SU-DHL-6 (cell line): ENCODE data around the gene RBM22.
A peak's percentile ranks its signal among the peaks of the same experiment; 100 is the strongest.
"Not testable (repeated sequence)": the region's sequence is repeated elsewhere in the genome, so short reads cannot be mapped to it uniquely, and the experiment has no call there.

Experiments used
- H2AFZ ChIP-seq: fragments of 200-600 bp; sonication (generic); 2 replicates; pipeline ENCODE4 v1.6.1; 2014; ENCODE audit warnings: low read depth, mild to moderate bottlenecking, moderate library complexity, mixed read lengths, antibody characterized with exemption, low read length; ENCODE audit not compliant: severe bottlenecking
- H3F3A ChIP-seq: fragments of 200-600 bp; shearing (Covaris generic); 2 replicates; pipeline ENCODE4 v1.6.0; 2016; ENCODE audit warnings: antibody characterized with exemption, mild to moderate bottlenecking; ENCODE audit not compliant: insufficient read depth
- H3K27ac ChIP-seq: fragments of 200-600 bp; sonication (generic); 2 replicates; pipeline ENCODE4 v1.5.1; 2016; ENCODE audit warnings: low read depth, mild to moderate bottlenecking, low read length, moderate library complexity, mixed read lengths
- H3K27me3 ChIP-seq: fragments of 200-600 bp; sonication (generic), shearing (Covaris generic); 2 replicates; pipeline ENCODE4 v1.6.0; 2014; ENCODE audit warnings: mild to moderate bottlenecking, low read length
- H3K36me3 ChIP-seq: fragments of 200-600 bp; sonication (generic); 2 replicates; pipeline ENCODE4 v1.6.1; 2014; ENCODE audit warnings: mild to moderate bottlenecking, low read length, mixed read lengths
- H3K4me2 ChIP-seq: fragments of 300-600, 200-600 bp; shearing (Covaris generic), sonication (generic); 2 replicates; pipeline ENCODE4 v1.6.0; 2014; ENCODE audit warnings: low read length, low read depth, mild to moderate bottlenecking; ENCODE audit not compliant: poor library complexity, severe bottlenecking
- H3K4me3 ChIP-seq: fragments of 200-600 bp; sonication (generic); 2 replicates; pipeline ENCODE4 v1.5.1; 2014; ENCODE audit warnings: antibody characterized with exemption, low read length, mild to moderate bottlenecking, mixed read lengths; ENCODE audit not compliant: insufficient read depth, poor library complexity, severe bottlenecking
- H3K79me2 ChIP-seq: fragments of 200-600 bp; sonication (generic); 2 replicates; pipeline ENCODE4 v1.6.1; 2014; ENCODE audit warnings: mild to moderate bottlenecking, low read length, moderate library complexity; ENCODE audit not compliant: insufficient read depth
- H3K9ac ChIP-seq: fragments of 200-600 bp; sonication (generic); 2 replicates; pipeline ENCODE4 v1.7.0; 2014; ENCODE audit warnings: mild to moderate bottlenecking, low read length
- H3K9me2 ChIP-seq: fragments of 200-600 bp; sonication (generic); replicated peaks from 2 replicates; pipeline ENCODE4 v1.6.1; 2014; ENCODE audit warnings: low read length; ENCODE audit not compliant: insufficient read depth
- H3K9me3 ChIP-seq: fragments of 200-600 bp; sonication (generic); 2 replicates; pipeline ENCODE4 v1.6.1; 2014; ENCODE audit warnings: low read length, mixed read lengths; ENCODE audit not compliant: insufficient read depth
- H4K20me1 ChIP-seq: fragments of 200-600 bp; sonication (generic); 2 replicates; pipeline ENCODE4 v1.6.1; 2014; ENCODE audit warnings: low read depth, mild to moderate bottlenecking, antibody characterized with exemption, low read length, moderate library complexity, mixed read lengths
- EZH2phosphoT487 ChIP-seq: fragments of 200-600 bp; sonication (generic), shearing (Covaris generic); conservative IDR thresholded peaks from 2 replicates; pipeline ENCODE4 v1.6.1; 2018; ENCODE audit warnings: mild to moderate bottlenecking, antibody characterized with exemption, low read length, moderate library complexity, mixed read lengths
- TF ChIP-seq, protein P1 (sequence below): fragments of 200-600 bp; sonication (generic); IDR thresholded peaks from one replicate; pipeline ENCODE4 v1.5.1; 2017; ENCODE audit warnings: antibody characterized with exemption, mild to moderate bottlenecking, low read length, moderate library complexity; ENCODE audit not compliant: insufficient read depth, poor library complexity, severe bottlenecking

Gene RBM22

DNA sequence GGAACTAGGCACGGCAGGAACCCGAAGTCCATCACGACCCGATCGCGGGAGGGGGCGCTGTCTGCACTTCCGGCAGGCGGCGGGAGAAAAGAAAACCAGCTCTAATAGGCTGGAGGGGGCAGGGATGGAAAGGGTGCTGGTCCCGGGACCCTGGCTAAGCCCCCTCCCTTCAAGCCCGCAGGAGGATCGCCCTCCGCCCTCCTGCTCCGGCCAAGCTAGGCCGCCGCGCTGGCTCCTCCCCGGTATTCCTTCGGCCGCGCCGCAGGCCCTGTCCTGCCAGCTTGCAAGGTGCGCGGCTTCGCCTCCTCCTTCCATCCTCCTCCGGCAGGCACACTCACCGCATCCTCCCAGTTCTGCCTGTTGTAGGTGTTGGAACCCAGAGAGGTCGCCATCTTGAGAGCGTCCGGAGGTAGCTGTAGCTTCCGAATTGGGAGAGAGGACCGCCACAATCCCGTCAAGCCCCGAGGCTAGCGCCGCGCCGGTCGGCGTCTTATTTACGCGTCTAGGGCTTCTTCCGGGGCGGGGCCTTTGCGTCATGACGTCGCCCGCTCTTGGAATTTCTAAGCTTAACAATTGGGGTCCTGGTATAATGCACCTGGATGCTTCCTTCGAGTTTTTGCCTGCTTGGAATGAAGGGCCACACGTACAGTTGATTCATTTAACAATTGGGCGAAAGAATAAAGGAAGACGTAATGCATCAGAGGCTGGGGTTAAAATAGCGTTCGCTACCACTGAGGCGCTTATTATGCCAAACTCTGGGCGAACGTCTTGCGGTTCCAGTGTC lies at the start of gene RBM22:
Gene RBM22 (minus strand): TSS at position 469 of the 784 bp plus-strand sequence. CDS start 77 bp downstream, at position 392.
- H3F3A ChIP-seq: no peaks in the 10 kb centered on the region
- peak within 1 kb of the TSS; percentile 89 for H3K4me2 ChIP-seq
- H3K9me2 ChIP-seq: no peaks in the 10 kb centered on the region
- H3K9ac ChIP-seq: peak within 1 kb of the TSS; percentile 98
- peak within 1 kb of the TSS; percentile 77 for H3K27ac ChIP-seq
- H3K79me2 ChIP-seq: peaks cover 25% of the 10 kb centered on the region
- H3K27me3 ChIP-seq: no peaks in the 10 kb centered on the region
- peak within 1 kb of the TSS; percentile 94 for H2AFZ ChIP-seq
- H3K4me3 ChIP-seq: peak within 1 kb of the TSS; percentile 96
- H4K20me1 ChIP-seq: no peaks in the 10 kb centered on the region
- TF ChIP-seq EZH2phosphoT487: no peak
- TF ChIP-seq, protein P1, sequence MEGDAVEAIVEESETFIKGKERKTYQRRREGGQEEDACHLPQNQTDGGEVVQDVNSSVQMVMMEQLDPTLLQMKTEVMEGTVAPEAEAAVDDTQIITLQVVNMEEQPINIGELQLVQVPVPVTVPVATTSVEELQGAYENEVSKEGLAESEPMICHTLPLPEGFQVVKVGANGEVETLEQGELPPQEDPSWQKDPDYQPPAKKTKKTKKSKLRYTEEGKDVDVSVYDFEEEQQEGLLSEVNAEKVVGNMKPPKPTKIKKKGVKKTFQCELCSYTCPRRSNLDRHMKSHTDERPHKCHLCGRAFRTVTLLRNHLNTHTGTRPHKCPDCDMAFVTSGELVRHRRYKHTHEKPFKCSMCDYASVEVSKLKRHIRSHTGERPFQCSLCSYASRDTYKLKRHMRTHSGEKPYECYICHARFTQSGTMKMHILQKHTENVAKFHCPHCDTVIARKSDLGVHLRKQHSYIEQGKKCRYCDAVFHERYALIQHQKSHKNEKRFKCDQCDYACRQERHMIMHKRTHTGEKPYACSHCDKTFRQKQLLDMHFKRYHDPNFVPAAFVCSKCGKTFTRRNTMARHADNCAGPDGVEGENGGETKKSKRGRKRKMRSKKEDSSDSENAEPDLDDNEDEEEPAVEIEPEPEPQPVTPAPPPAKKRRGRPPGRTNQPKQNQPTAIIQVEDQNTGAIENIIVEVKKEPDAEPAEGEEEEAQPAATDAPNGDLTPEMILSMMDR: peak; percentile 56
- H3K9me3 ChIP-seq: no peaks in the 10 kb centered on the region
- peaks cover 23% of the 10 kb centered on the region; the same call in 1 of the 2 replicates for H3K36me3 ChIP-seq

- no peak overlapping the region for H3K4me3 ChIP-seq
- TF ChIP-seq, protein P1: no peak
- TF ChIP-seq EZH2phosphoT487: no peak
- H4K20me1 ChIP-seq: no peaks in the 10 kb centered on the region
- H3F3A ChIP-seq: peaks cover 5% of the 10 kb centered on the region; the same call in 1 of the 2 replicates
- H3K79me2 ChIP-seq: peaks cover 32% of the 10 kb centered on the region
- H3K9me2 ChIP-seq: no peaks in the 10 kb centered on the region
- no peak overlapping the region for H3K4me2 ChIP-seq
- no peaks in the 10 kb centered on the region for H3K9me3 ChIP-seq
- no peak overlapping the region for H3K9ac ChIP-seq
- no peak overlapping the region for H3K27ac ChIP-seq
- H2AFZ ChIP-seq: no peak overlapping the region
- H3K27me3 ChIP-seq: no peaks in the 10 kb centered on the region
- peaks cover 36% of the 10 kb centered on the region; the same call in 1 of the 2 replicates for H3K36me3 ChIP-seq
These were observed 49.6 kb upstream of the RBM22 start for GRCh38 chr5:150750469-150750868.

- H3K27me3 ChIP-seq, H3K27ac ChIP-seq, H3K9ac ChIP-seq, H3F3A ChIP-seq, H3K9me3 ChIP-seq, H2AFZ ChIP-seq, H3K4me2 ChIP-seq, H3K79me2 ChIP-seq, H3K9me2 ChIP-seq, H4K20me1 ChIP-seq, H3K4me3 ChIP-seq, H3K36me3 ChIP-seq: not testable (repeated sequence)
These were observed 42.3 kb upstream of the RBM22 start for GRCh38 chr5:150743142-150743488.

DNA sequence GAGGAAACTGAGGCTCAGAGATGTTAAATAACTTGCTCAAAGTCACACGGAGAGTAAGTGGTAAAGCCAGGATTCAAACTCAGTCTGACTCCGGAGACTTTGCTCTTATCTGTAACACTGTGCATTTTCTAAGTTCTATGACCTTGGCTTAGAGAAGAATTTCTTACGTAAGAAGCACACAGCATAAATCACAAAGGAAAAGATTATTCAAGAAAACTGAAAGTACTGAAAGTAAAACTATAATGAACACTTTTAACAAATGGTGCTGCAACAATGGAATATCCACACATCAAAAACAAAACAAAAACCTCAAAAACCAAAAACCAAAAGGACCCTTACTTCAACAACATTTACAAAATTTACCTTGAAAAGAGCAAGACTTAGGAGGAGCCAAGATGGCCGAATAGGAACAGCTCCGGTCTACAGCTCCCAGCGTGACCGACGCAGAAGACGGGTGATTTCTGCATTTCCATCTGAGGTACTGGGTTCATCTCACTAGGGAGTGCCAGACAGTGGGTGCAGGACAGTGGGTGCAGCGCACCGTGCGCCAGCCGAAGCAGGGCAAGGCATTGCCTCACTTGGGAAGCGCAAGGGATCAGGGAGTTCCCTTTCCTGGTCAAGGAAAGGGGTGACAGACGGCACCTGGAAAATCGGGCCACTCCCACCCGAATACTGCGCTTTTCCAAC lies 41.7 kb upstream of the RBM22 start:
- not testable (repeated sequence) for H3K9me3 ChIP-seq, H3K27ac ChIP-seq, H3K36me3 ChIP-seq, H3K4me3 ChIP-seq, H2AFZ ChIP-seq, H3K9ac ChIP-seq, H4K20me1 ChIP-seq, H3K27me3 ChIP-seq, H3K9me2 ChIP-seq, H3F3A ChIP-seq, H3K4me2 ChIP-seq
- H3K79me2 ChIP-seq: peaks cover 11% of the 10 kb centered on the region; the same call in 1 of the 2 replicates
